MM.1S (cell line): ENCODE data around the gene NRP2.

Source experiments
- DNase-seq: peaks from one replicate; pipeline ENCODE4 v3.0.0-alpha.2; 2015
- H2AFZ ChIP-seq: fragments of 300-600 bp; sonication (generic); 2 replicates; pipeline ENCODE4 v1.6.0; 2016; ENCODE audit warnings: antibody characterized with exemption, low read length
- H3F3A ChIP-seq: fragments of 300-600 bp; sonication (generic); 2 replicates; pipeline ENCODE4 v1.6.1; 2016; ENCODE audit warnings: mild to moderate bottlenecking, antibody characterized with exemption, low read length, moderate library complexity, mixed read lengths; ENCODE audit not compliant: insufficient read depth
- H3K27ac ChIP-seq: fragments of 300-600 bp; sonication (generic); 2 replicates; pipeline ENCODE4 v1.5.1; 2016; ENCODE audit warnings: mild to moderate bottlenecking, low read length
- H3K27me3 ChIP-seq: fragments of 300-600 bp; sonication (generic); replicated peaks from 2 replicates; pipeline ENCODE4 v1.6.0; 2016; ENCODE audit warnings: low read length; ENCODE audit not compliant: insufficient read depth
- H3K36me3 ChIP-seq: fragments of 300-600 bp; sonication (generic); replicated peaks from 2 replicates; pipeline ENCODE4 v1.6.1; 2016; ENCODE audit warnings: mild to moderate bottlenecking, low read length, mixed read lengths; ENCODE audit not compliant: insufficient read depth
- H3K4me1 ChIP-seq: fragments of 300-600 bp; sonication (generic); 2 replicates; pipeline ENCODE4 v1.6.1; 2016; ENCODE audit warnings: low read length, mixed read lengths
- H3K4me2 ChIP-seq: fragments of 300-600 bp; sonication (generic); 2 replicates; pipeline ENCODE4 v1.6.0; 2016; ENCODE audit warnings: low read depth, low read length
- H3K4me3 ChIP-seq: fragments of 300-600 bp; sonication (generic); 2 replicates; pipeline ENCODE4 v1.5.1; 2016; ENCODE audit warnings: low read length, mixed read lengths
- H3K79me2 ChIP-seq: fragments of 300-600 bp; sonication (generic); 2 replicates; pipeline ENCODE4 v1.6.1; 2016; ENCODE audit warnings: mixed run types, low read length, mixed read lengths
- H3K9ac ChIP-seq: fragments of 300-600 bp; sonication (generic); 2 replicates; pipeline ENCODE4 v1.6.1; 2016; ENCODE audit warnings: low read length, mixed read lengths
- H3K9me2 ChIP-seq: fragments of 300-600 bp; sonication (generic); replicated peaks from 2 replicates; pipeline ENCODE4 v1.6.1; 2016; ENCODE audit warnings: mild to moderate bottlenecking, low read length, mixed read lengths; ENCODE audit not compliant: insufficient read depth
- H3K9me3 ChIP-seq: fragments of 300-600 bp; sonication (generic); replicated peaks from 2 replicates; pipeline ENCODE4 v1.6.1; 2016; ENCODE audit warnings: mild to moderate bottlenecking, low read length, mixed read lengths; ENCODE audit not compliant: insufficient read depth
- H4K20me1 ChIP-seq: fragments of 300-600 bp; sonication (generic); 2 replicates; pipeline ENCODE4 v1.6.1; 2016; ENCODE audit warnings: mild to moderate bottlenecking, low read length, moderate library complexity, mixed read lengths; ENCODE audit not compliant: insufficient read depth
- EZH2 ChIP-seq: fragments of 300-600 bp; sonication (generic); optimal IDR thresholded peaks from 2 replicates; pipeline ENCODE3; 2017; ENCODE audit warnings: low read depth, mild to moderate bottlenecking, antibody characterized with exemption, low read length, mixed read lengths
- EZH2phosphoT487 ChIP-seq: fragments of 300-600 bp; sonication (generic); IDR thresholded peaks from 2 replicates; pipeline ENCODE4 v1.6.1; 2018; ENCODE audit warnings: antibody characterized with exemption, low read length
- TF ChIP-seq, protein P1 (sequence below): fragments of 300-600 bp; sonication (generic); IDR thresholded peaks from 2 replicates; pipeline ENCODE4 v1.5.1; 2016; ENCODE audit warnings: antibody characterized with exemption, low read length, mixed read lengths

NRP2 gene

DNA sequence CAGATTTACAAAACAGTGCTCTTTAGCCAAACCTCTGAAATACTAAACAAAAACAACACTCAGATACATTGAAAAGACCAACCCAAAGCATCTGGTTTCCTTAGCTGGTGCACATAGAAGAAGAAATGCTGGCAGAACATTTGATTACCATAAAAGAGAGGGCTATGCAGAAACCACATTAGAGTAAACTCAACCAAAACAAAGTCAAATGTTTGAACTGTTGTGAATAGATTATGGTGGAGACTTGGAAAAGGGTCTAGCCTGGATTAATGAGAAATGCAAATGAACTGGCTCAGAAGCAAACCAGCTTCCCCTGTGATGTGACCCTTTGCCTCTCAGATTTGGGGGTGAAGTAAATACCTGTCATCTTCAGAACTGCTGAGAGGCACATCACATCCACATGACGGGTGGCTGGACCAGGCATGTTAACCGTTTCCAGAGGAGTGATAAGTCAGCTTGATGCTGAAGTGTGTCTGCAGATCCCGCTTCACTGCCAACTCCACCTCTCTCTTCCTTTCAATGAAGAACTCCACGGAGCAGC lies 153.0 kb downstream of the NRP2 start:
- no peaks in the 10 kb centered on the region for H3K36me3 ChIP-seq
- no peaks in the 10 kb centered on the region for H3K4me1 ChIP-seq
- H3F3A ChIP-seq = no peaks in the 10 kb centered on the region
- no peaks in the 10 kb centered on the region for H3K27me3 ChIP-seq
- no peak overlapping the region for H3K4me3 ChIP-seq
- no peaks in the 10 kb centered on the region for H4K20me1 ChIP-seq
- no peaks in the 10 kb centered on the region for H3K79me2 ChIP-seq
- no peaks in the 10 kb centered on the region for H3K9me3 ChIP-seq
- TF ChIP-seq EZH2 (no peak), EZH2phosphoT487 (no peak)
- TF ChIP-seq, protein P1, sequence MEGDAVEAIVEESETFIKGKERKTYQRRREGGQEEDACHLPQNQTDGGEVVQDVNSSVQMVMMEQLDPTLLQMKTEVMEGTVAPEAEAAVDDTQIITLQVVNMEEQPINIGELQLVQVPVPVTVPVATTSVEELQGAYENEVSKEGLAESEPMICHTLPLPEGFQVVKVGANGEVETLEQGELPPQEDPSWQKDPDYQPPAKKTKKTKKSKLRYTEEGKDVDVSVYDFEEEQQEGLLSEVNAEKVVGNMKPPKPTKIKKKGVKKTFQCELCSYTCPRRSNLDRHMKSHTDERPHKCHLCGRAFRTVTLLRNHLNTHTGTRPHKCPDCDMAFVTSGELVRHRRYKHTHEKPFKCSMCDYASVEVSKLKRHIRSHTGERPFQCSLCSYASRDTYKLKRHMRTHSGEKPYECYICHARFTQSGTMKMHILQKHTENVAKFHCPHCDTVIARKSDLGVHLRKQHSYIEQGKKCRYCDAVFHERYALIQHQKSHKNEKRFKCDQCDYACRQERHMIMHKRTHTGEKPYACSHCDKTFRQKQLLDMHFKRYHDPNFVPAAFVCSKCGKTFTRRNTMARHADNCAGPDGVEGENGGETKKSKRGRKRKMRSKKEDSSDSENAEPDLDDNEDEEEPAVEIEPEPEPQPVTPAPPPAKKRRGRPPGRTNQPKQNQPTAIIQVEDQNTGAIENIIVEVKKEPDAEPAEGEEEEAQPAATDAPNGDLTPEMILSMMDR = no peak
- H3K9ac ChIP-seq = no peak overlapping the region
- no peaks in the 10 kb centered on the region for H3K9me2 ChIP-seq
- H3K4me2 ChIP-seq = no peak overlapping the region
- H3K27ac ChIP-seq = no peak overlapping the region
- DNase-seq = no peak
- no peak overlapping the region for H2AFZ ChIP-seq

DNA sequence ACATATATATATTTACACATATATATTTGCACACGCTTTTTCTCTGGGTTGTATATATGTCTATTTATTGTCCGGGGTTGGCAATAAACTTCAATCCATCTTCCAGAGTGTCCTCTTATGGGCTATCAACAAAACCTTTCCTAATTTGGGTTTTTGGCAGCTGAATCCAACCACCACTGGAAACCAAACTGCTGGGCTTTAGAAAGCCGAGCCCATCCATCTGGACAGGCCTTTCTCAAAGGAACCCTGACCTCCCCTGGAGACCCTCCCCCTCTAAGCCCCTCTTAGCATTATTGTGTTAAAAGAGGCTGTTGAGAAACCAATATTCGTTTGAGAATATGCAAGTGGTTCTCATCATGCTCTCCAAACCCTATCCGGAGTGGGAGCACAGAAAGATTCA lies 153.6 kb downstream of the NRP2 start:
- Histone ChIP-seq H4K20me1 (no peaks in the 10 kb centered on the region), H3K79me2 (no peaks in the 10 kb centered on the region), H3K9me3 (no peaks in the 10 kb centered on the region), H3K4me3 (no peak overlapping the region), H3F3A (no peaks in the 10 kb centered on the region), H3K9ac (no peak overlapping the region), H3K9me2 (no peaks in the 10 kb centered on the region), H3K36me3 (no peaks in the 10 kb centered on the region), H2AFZ (no peak overlapping the region), H3K4me1 (no peaks in the 10 kb centered on the region), H3K27me3 (no peaks in the 10 kb centered on the region), H3K4me2 (no peak overlapping the region), H3K27ac (no peak overlapping the region)
- no peak for DNase-seq
- no peak for TF ChIP-seq EZH2
- TF ChIP-seq, protein P1 = no peak
- TF ChIP-seq EZH2phosphoT487 = no peak

DNA sequence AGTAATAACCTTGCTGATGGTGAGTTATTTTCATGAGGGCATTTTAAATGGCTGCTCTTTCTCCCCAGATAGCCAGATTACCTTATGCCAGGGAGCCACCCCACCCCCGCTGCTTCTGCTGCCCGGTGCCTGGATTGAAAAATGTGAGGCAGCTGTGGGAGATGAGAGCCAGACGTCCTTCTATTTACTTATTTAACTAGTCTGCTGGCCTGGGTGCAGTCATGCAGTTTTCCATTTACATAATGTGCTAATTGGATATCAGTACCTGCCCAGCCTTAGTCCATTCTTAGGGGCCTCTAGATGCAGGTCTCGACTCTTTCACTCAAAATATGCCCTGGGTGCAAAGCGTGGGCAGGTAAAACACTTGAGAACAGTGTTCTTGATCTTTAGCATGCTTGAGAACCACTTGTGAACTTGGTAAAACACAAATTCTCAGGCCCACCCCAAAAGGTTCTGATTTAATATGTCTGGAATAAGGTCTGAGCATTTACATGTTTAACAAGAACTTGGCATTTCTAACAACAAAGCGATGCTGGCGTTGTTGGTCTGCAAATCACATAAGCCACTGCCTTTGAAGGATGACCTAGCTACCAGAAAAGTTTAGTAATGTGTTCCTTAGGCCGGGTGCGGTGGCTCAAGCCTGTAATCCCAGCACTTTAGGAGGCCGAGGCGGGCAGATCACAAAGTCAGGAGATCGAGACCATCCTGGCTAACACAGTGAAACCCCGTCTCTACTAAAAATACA lies 154.3 kb downstream of the NRP2 start:
- no peak overlapping the region for H2AFZ ChIP-seq
- no peaks in the 10 kb centered on the region for H3K9me3 ChIP-seq
- H4K20me1 ChIP-seq = no peaks in the 10 kb centered on the region
- H3K4me3 ChIP-seq = no peak overlapping the region
- H3K27me3 ChIP-seq = no peaks in the 10 kb centered on the region
- no peaks in the 10 kb centered on the region for H3K4me1 ChIP-seq
- TF ChIP-seq, protein P1 = no peak
- no peak for TF ChIP-seq EZH2phosphoT487
- H3K79me2 ChIP-seq = no peaks in the 10 kb centered on the region
- DNase-seq = no peak
- H3K9ac ChIP-seq = no peak overlapping the region
- H3K4me2 ChIP-seq = no peak overlapping the region
- H3K27ac ChIP-seq = no peak overlapping the region
- no peaks in the 10 kb centered on the region for H3K36me3 ChIP-seq
- no peaks in the 10 kb centered on the region for H3F3A ChIP-seq
- H3K9me2 ChIP-seq = no peaks in the 10 kb centered on the region
